GM18909 (cell line): ENCODE measurements around the gene ATP7B.

ENCODE experiments used
- ATAC-seq: cut with Tn5 transposase; IDR thresholded peaks from one replicate; pipeline ENCODE4 v1.9.1; 2021; ENCODE audit warnings: mild to moderate bottlenecking; ENCODE audit not compliant: unreplicated experiment, poor library complexity

ATP7B gene

DNA sequence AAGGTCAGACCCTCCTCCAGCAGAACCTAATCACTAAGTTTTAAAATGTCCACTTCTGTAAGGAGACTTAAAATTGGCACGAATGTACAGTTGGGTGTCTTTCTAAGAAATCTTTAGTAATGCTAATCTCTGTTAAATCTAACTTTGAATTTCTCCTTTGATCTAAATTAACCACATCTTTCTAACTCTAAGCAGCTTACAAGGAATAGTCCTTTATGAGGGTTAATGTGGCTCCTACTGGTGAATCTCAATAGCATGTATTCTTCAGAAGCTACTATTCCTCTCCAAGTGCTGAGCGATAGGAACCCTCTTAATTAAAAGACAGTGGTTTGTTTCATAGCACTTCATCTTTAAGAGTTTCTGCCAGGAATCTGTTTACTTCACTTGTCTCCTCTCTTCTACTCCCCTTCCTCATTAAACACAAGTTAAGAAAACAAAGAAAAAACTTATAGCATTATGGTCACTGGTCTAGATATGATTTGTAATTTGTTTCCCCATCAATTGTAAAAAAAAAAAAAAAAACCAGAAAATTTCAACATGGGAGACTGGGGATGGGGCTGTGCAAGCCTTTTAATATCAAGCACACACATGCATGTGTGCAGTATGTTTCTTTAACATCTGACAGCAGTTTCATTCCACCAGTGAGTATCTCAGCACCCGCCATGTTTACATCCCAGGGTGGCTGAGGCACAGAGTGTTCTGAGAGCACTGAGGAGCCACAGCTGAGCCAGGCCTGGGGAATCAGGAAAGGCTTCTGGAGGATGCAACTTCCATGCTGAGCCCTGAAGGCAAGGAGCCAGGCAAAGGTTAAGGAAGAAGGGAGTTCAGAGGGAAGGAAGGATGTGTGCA, 57.7 kb downstream of the ATP7B start:
- ATAC-seq = no peak

DNA sequence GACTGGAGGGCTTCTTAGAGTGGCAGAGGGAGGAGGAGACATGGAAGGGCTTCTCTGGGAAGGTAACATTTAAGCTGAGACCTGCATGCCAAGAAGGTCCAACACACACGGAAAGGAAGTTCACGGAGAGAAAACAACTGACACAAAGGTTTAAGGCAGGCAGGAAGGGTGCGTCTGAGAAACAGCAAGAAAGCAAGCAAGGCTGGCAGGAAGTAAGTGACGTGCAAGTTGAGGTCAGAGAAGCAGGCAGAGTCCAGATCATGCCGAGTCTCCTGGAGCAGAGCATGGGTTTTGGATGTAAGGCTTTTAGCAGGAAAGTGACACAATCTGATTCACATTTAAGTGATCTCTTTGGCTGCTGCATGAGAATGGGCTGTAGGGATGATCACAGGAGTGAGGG, 60.5 kb downstream of the ATP7B start:
- no peak for ATAC-seq

DNA sequence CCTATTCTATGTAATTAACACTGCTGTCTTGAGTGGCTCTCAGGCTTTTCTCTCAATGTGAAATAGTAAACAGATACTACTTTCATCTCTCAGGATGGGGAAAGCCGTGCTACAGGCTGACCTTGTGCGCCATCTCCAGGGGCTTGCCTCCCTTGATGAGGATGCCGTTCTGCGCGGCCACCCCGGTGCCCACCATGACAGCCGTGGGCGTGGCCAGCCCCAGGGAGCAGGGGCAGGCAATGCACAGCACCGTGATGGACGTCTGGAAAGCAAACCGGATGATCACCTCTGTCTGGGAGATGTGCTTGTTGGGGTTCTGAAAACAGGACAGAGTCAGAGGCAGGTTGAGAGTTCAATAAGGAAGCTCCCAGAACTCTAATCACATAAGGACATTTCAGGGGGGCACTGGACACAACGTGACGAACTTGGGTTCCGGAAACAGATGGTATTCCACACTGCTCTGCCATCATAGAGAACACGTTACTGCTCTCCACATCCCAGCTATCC, 65.0 kb downstream of the ATP7B start:
- ATAC-seq = no peak

DNA sequence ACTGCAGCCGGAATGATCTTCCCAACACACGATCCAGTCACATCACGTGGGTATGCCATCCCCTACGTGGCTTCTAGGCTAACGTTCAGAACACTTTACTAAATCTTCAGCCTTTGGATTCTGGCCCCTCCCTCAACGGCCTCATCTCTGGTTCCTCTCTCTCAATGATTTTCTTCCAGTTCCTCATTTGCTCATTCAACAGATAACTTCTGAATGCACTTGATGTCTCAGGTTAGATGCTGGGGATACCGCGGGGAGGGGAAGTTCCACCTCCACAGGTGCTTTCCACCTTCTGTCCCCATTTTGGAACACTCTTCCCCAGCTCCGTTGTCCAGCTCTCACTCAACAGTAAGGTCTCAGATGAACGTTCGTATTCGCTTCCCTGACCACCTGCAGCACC, 66.1 kb downstream of the ATP7B start:
- peak; percentile 61 for ATAC-seq

DNA sequence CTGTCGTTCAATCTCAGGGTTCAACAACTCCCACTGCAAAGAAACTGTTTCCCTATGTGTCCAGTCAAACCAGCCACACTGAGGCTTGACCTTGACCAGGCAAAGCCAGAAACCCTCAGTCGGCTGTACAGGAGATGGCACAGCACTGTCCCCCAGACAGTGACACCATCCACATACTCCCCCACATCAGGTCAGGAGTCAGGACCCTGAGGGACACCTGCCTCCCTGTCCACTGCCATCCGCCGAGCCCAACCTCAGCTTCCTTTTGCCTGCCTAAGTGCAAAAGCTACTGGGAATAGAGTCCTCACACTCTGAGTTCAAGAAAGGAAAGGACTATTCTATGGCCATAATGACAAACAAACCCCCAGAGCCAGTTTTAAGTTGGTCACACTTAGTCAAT, 66.8 kb downstream of the ATP7B start:
- ATAC-seq = no peak

DNA sequence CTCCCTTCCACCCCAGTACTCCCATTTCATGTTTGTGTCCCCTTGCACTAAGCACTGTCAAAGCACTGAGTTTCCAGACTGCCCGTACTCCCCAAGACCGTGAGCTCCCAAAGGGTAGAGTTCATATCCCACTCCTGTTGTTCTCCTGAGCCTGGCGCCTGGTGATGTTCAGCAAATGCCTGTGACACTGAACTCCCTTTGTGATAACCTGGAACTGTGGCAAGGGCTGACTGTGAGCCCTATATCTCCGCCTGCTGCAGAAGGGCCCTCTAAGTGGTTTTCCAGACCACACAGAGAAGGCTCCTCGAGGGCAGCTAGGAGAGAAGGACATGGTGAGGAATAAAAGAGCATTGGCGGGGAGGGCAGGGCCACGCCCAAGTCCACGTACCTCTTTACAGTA, 67.5 kb downstream of the ATP7B start:
- ATAC-seq = no peak

DNA sequence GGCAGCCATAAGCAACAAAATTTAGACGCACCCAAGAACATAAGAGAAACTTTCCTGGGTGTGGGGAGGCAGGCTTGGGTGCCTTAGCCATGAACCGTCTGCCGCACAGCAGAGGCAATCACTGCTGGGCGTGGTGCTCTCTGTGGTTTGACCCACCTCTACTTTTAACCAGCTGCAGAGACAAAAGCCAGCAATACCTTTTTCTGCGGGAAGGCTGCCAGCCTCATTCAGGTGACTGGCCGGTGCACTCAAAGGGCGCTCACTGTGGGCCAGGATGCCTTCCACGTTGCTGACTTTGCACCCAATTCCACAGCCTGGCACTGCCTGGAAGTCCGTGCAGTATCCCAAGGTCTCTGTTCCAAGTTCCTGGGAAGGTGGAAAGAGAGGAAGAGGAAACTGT, 69.1 kb downstream of the ATP7B start:
- no peak for ATAC-seq

DNA sequence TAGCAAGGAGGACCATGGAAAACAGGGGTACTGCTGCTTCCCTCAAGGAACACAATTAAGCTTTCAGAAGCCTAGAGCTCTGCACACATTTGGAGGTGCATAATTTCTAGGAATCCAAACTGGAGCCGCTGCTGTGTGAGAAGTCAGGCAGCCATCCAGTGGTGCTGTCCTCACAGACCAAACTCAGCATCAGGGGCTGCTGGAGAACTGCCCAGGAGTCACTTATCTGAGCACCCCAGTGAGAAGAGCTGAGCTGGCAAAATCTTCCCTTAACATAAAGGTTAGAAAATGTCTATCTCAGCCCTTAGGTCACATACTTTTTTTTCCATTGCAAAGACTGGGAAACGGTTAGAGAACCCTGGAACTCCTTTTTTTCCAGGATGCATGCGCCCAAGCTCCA, 72.8 kb downstream of the ATP7B start:
- ATAC-seq = no peak

DNA sequence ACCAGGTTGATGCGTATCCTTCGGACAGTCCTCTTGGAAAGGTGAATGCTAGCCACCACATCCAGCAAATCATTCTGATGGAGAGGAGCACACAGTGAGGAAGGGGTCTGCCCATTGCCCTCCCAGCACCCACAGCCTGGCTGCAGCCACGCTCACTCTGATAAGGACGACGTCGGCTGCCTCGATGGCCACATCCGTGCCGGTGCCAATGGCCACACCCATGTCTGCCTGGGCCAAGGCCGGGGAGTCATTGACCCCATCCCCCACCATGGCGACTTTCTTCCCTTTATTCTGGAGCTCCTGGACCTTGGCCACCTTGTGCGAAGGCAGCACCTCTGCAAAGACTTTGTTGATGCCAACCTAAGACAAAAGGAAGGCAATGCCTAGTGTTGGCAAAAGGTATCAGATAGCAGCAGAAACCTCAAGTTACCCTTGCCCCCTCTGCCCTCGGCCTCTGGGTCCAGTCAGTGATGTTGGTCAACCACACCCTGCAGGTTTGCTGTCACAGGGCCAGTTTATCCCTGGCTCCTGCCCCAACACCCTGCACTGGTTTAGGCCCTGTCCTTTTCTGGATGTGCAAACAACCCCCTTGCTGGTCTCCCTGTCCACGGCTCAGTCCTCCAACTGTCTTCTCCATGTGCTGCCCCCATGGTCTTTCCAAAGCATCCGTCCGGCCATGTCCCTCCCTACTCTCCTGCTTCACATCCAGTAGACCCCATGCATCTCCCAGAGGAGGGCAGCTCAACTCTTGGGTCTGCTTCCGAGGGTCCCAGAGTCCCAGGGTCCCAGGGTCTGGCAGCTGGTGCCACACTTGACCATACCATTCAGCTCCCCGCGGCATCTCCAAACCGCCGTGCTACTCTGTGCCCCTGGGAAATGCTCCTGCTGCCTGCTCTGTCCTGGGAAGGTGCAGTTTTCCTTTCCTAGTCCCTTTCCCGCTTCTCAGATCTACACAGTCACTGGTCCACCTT, 73.6 kb downstream of the ATP7B start:
- ATAC-seq = no peak

DNA sequence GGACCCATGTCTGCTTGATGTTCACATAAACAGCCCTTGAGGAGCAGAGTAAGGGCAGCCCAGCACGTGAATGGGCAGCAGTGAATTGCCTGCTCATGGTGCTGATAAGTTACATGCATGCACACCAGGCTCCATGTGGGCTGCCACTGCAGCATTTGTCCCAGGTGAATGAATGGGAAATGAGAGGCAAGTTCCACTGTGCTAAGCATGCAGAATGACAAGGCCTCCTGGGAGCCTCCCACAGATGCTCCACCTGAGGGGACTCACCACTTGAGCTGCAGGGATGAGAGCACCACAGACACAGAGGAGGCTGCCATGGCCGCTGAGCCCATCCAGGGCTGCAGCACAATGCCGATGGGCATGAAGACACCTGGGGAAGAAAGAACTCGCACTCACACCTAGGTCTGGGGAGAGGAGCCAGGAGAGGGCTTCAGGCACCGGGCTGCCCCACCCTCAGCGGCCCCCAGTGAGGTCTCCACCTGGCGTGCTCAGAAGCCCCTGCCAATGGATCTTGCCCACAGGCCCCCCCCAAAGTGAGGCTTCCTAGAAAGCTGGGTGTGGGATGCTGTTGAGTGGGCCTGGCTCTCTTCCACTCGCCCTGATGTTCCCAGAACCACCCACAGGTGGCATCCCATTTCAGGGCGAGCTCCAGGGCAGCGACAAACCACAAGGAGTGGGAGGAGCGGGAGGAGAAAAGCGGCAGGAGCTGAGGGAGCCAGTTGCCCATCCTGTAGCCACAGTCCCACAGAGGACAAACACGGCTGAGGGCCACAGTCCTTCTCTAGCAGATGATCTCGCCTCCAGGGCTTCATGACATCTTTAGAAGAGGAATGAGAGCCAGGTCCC, 75.7 kb downstream of the ATP7B start:
- ATAC-seq = no peak

DNA sequence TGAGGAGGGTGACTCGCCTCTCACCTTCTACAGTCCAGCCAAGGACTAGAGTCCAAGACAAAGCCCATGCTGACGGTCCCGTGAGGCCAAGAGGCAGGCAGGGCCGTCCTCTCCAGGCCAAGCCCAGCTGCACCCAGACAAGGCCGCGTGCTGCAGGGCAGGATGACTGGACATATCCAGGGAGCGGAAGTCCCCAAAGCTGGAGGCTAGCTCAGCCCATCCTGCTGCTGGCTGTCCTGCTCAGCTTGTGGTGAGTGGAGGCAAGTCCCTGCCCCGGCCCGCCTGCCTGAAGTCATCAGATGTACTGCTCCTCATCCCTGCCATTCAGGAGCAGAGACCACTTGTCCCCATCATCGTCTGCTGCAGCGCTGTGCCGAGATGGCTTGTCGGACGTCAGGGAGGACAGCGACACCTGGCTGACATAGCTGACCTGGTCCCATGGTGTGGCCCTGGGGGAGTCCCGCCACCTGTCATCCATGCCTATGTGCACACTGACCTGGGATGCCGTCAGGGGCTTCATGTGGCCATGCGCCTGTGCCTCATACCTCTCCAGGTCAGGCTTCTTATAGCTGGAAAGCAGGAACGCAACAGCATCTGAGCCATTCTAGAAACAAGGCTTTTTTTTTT, 76.7 kb downstream of the ATP7B start:
- ATAC-seq = no peak

DNA sequence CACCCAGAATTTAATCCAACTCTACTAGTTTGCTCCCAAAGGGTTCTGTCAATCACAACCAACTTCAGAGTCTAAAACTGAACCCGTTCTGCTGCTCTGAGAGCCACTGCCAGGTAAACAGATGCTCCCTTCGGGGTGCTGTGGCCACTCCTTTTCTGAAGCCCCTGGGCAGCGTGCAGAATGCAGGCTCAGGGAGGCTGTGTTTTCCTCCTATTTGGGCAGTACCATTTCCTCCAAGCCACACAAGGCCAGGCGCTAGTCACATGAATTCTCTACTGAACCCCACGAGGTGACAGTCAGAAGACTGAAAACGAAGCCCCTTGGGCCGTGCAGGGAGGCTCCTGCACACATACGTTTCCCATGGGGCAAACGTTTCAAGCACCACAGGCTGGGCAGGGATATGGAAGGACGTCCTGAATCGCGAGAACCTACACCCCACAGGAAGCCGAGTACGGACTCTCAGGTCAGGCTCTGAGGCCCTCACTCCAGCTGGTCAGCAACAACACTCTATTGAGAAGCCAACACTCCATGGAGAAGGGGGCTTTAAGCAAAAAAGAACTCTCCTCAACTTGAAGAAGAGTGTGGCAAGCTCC, 77.7 kb downstream of the ATP7B start:
- ATAC-seq = no peak

DNA sequence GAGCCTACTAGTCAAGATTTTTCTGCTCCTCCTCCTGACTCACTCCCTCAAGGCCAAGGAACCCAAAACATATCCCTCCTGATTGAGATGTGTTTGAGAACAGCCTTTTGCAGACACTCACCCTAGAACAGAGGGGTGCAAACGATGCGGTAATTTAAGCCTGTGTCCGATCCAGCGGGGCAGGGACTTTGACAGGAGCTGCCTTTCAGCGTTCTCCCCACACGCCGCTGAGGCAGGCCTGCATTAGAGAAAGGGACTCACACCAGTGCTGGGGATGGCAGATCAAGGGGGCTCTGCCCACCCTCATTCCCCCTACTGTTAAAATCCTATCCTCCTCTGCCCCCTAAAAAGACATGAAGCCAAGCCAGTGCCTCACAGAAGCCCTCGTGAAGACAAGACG, 79.0 kb downstream of the ATP7B start:
- no peak for ATAC-seq

DNA sequence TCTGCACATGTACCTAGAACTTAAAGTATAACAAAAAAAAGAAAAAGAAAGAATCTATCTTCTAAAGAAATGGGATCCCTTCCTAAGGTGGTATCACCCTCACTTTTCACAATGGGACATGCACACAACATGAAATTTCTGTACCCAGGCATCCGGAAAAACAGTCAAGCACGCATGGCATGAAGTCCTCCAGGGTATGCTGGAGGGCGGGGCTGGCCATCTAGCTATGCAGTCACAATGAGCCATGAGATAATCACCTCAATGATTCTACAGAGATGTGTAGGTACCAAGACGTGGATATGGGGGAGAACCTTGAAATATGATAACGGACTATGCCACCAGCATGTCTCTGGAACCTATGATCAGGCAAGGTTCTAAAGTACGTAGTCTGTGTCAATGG, 79.6 kb downstream of the ATP7B start:
- ATAC-seq = no peak

DNA sequence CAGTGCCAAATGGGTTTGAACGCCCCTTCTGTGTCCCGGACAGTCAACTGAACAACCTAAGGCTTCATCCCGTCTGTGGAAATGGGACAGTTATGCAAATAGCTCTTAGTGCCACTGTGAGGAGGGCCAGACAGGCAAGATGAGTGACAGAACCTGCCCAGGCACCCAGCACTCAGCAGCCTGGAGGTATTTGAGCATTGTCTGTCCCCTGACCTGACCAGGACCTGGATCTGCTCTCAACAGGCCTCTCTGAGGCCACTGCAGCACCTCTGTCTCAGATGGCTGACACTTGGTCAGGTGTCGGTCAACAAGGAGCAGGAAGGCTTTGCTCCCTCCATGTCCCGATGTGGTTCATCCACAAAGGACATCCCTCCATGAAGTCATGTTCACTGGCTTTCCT, 81.6 kb downstream of the ATP7B start:
- ATAC-seq = no peak

DNA sequence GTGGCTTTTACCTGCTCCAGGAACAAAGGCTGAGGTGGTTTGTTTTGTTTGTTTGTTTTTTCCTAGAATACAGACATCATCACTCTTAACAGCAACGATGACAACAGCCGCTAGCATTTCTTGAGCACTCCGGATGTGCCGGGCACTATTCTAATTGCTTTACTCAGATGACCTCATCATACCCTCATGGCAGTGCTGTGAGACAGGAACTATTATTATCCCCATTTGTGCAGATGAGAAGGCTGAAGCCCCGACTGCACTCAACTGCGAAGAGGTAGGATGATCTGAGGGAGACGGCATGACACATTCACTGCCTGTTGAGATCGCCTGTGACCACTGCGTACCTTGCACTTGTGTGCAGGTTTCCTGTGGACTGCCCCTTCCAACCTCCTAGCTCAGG, 83.0 kb downstream of the ATP7B start:
- ATAC-seq = no peak

DNA sequence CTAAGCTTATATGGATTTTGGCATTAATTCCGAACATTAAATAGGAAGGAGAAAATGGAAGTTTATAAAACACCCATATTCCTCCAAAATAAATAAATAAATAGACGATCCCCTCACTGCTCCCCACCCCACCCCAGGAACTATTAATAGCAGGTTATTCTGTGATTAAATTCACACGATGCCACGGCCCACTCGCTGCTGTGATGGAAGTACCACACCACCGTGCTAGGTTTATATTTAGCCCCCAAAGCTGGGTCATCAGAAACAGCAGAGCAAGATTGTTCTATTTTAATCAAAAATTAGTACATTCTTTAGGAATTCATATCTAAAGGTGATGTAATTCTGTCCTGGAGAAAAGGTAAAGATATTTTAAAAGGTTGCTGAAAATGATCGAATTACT, 84.1 kb downstream of the ATP7B start:
- no peak for ATAC-seq

DNA sequence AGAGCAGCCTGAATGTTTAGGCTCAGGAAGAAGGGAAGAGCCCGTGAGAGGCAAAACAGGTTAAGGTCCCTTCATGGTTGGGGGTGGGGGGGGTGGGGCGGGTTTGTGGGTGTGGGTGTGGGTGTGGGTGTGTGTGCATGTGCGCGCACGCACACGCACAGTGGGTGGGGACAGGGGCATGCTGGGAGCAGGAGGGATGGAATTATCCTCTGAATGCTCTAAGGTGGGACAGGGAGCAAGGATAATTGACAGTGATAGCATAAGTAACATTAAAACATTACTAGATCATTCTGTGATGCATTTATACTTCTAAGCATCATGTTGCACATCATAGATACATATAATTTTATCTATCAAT, 84.7 kb downstream of the ATP7B start:
- ATAC-seq = no peak

DNA sequence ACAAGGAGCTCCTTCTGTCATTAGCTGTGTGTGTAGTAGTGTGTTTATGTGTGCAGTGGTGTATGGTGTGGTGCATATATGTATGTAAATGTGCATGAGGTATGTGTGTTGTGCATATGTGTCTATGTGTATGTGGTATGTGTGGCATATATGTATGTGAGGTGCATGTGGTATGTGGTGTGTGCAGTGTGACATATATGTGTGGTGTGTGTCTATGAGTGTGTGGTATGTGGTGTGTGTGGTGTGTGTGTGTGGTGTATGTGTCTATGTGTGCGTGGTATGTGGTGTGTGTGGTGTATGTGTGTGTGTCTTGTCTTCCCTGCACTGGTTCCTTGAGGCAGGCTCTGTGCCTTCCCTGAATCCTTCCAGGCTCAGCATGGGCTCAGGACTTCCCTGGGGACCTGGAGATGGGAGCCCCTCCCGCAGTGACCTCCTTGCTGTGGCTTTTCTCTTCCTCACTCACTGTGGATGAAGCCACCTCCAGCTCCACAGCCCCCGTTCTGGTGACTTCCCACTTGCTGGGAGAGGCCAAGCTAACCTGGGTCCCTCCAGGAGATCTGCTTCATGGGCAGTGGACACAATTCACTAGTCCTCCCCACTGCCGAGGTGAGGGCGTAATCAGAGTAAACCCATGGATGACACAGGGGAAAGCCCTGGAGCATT, 85.3 kb downstream of the ATP7B start:
- ATAC-seq = no peak
